ENCODE results near the gene ANKMY1.

The ANKMY1 gene

GRCh38 chr2:240574386-240575100 is 16.8 kb upstream of the ANKMY1 start:
- H3K4me3 ChIP-seq (ENCODE audit: severe bottlenecking): no peak overlapping the region
- ATAC-seq (ENCODE audit: low read depth): no peak
- TF ChIP-seq, protein P1, sequence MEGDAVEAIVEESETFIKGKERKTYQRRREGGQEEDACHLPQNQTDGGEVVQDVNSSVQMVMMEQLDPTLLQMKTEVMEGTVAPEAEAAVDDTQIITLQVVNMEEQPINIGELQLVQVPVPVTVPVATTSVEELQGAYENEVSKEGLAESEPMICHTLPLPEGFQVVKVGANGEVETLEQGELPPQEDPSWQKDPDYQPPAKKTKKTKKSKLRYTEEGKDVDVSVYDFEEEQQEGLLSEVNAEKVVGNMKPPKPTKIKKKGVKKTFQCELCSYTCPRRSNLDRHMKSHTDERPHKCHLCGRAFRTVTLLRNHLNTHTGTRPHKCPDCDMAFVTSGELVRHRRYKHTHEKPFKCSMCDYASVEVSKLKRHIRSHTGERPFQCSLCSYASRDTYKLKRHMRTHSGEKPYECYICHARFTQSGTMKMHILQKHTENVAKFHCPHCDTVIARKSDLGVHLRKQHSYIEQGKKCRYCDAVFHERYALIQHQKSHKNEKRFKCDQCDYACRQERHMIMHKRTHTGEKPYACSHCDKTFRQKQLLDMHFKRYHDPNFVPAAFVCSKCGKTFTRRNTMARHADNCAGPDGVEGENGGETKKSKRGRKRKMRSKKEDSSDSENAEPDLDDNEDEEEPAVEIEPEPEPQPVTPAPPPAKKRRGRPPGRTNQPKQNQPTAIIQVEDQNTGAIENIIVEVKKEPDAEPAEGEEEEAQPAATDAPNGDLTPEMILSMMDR (IDR thresholded peaks at IDR 0.05; ENCODE audit: poor library complexity, severe bottlenecking): no peak
- peaks cover 13% of the 10 kb centered on the region for H3K36me3 ChIP-seq (ENCODE audit: low read depth)
- no peaks in the 10 kb centered on the region for H3K9me3 ChIP-seq (ENCODE audit: severe bottlenecking)
- H3K27me3 ChIP-seq (ENCODE audit: insufficient read depth, poor library complexity, severe bottlenecking): no peaks in the 10 kb centered on the region
- H3K4me1 ChIP-seq (ENCODE audit: insufficient read depth, poor library complexity, severe bottlenecking): peaks cover 7% of the 10 kb centered on the region
- no peak overlapping the region for H3K27ac ChIP-seq (ENCODE audit: poor library complexity, severe bottlenecking)
- no peak for DNase-seq (ENCODE audit: low spot score)

DNA sequence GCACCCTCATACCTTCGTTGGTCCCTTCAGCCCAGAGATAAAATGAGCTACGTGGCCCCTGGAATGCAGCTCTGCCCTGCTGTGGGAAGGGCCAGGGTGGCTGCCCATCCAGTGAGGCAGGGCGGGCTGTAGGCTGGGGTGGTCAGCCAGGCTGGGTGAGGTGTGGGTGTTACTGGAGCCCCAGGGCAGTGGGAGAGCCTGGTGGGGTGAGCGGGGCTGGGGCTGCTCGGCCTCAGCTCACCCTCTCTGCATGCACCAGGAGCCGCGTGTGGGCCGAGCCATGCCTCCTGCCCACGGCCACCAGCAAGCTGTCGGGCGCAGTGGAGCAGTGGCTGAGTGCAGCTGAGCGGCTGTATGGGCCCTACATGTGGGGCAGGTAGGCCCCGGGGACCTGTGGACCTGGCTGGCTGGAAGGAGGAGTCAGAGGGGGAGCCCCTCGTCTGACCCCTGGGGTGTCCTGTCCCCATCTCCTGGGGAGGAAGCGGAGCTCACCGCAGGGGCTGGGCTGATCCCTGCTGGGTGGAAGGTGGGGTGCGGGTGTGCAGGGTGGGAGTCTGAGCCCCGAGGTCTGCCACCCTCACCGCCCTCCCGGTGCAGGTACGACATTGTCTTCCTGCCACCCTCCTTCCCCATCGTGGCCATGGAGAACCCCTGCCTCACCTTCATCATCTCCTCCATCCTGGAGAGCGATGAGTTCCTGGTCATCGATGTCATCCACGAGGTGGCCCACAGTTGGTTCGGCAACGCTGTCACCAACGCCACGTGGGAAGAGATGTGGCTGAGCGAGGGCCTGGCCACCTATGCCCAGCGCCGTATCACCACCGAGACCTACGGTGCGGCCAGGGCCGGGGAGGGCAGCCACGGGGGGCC is 16.0 kb upstream of the ANKMY1 start:
- DNase-seq (ENCODE audit: low spot score) (no peak), ATAC-seq (ENCODE audit: low read depth) (no peak)
- TF ChIP-seq, protein P1 (IDR thresholded peaks at IDR 0.05; ENCODE audit: poor library complexity, severe bottlenecking): no peak
- no peak overlapping the region for H3K4me3 ChIP-seq (ENCODE audit: severe bottlenecking)
- H3K9me3 ChIP-seq (ENCODE audit: severe bottlenecking): no peaks in the 10 kb centered on the region
- no peaks in the 10 kb centered on the region for H3K4me1 ChIP-seq (ENCODE audit: insufficient read depth, poor library complexity, severe bottlenecking)
- H3K27ac ChIP-seq (ENCODE audit: poor library complexity, severe bottlenecking): no peak overlapping the region
- H3K36me3 ChIP-seq (ENCODE audit: low read depth): peaks cover 13% of the 10 kb centered on the region
- no peaks in the 10 kb centered on the region for H3K27me3 ChIP-seq (ENCODE audit: insufficient read depth, poor library complexity, severe bottlenecking)

- TF ChIP-seq, protein P1 (IDR thresholded peaks at IDR 0.05; ENCODE audit: poor library complexity, severe bottlenecking): no peak
- Histone ChIP-seq H3K27me3 (ENCODE audit: insufficient read depth, poor library complexity, severe bottlenecking) (no peaks in the 10 kb centered on the region), H3K36me3 (ENCODE audit: low read depth) (peaks cover 12% of the 10 kb centered on the region), H3K4me1 (ENCODE audit: insufficient read depth, poor library complexity, severe bottlenecking) (no peaks in the 10 kb centered on the region), H3K4me3 (ENCODE audit: severe bottlenecking) (no peak overlapping the region), H3K9me3 (ENCODE audit: severe bottlenecking) (no peaks in the 10 kb centered on the region), H3K27ac (ENCODE audit: poor library complexity, severe bottlenecking) (no peak overlapping the region)
- DNase-seq (ENCODE audit: low spot score) (peak; percentile 52), ATAC-seq (ENCODE audit: low read depth) (no peak)
Measured at GRCh38 chr2:240573071-240573515, 15.3 kb upstream of the ANKMY1 start.

- no peak overlapping the region for H3K27ac ChIP-seq (ENCODE audit: poor library complexity, severe bottlenecking)
- H3K27me3 ChIP-seq (ENCODE audit: insufficient read depth, poor library complexity, severe bottlenecking): no peaks in the 10 kb centered on the region
Measured at GRCh38 chr2:240572141-240573031, 14.6 kb upstream of the ANKMY1 start.

More at GRCh38 chr2:240572141-240573031, 14.6 kb upstream of the ANKMY1 start:
- no peak for ATAC-seq (ENCODE audit: low read depth)
- Histone ChIP-seq H3K4me3 (ENCODE audit: severe bottlenecking) (no peak overlapping the region), H3K9me3 (ENCODE audit: severe bottlenecking) (no peaks in the 10 kb centered on the region), H3K4me1 (ENCODE audit: insufficient read depth, poor library complexity, severe bottlenecking) (peaks cover under 1% of the 10 kb centered on the region), H3K36me3 (ENCODE audit: low read depth) (peaks cover 6% of the 10 kb centered on the region; the same call in 1 of the 2 replicates)
- peak; percentile 60 for DNase-seq (ENCODE audit: low spot score)
- TF ChIP-seq, protein P1 (IDR thresholded peaks at IDR 0.05; ENCODE audit: poor library complexity, severe bottlenecking): no peak

All from RWPE2 (cell line).